Suppressor macrophage treated with lipopolysaccharide for 4 hours (primary cell): ENCODE measurements around the gene CTNNA3.
"Not testable (repeated sequence)": the region's sequence is repeated elsewhere in the genome, so short reads cannot be mapped to it uniquely, and the experiment has no call there.

Experiments used
- DNase-seq: peaks from one replicate; pipeline ENCODE4 v3.0.0-alpha.2; 2020

CTNNA3 gene

GRCh38 chr10:67230680-67231500, 465.1 kb downstream of the CTNNA3 start:
- DNase-seq: not testable (repeated sequence)

DNA sequence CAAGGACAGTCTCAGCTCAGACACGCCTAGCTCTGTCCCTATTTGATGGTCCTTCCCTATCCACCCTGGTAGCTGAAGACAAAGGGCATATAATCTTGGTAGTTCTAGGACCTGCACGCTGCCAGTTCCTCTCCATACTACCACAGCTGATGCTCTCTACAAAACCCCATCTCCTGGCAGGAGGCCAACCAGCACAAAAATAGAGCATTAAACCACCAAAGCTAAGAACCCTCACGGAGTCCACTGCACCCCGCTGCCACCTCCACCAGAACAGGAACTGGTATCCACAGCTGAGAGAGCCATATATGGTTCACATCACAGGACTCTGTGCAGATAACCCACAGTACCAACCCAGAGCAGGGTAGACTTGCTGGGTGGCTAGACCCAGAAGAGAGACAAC, 470.8 kb downstream of the CTNNA3 start:
- no peak for DNase-seq

DNA sequence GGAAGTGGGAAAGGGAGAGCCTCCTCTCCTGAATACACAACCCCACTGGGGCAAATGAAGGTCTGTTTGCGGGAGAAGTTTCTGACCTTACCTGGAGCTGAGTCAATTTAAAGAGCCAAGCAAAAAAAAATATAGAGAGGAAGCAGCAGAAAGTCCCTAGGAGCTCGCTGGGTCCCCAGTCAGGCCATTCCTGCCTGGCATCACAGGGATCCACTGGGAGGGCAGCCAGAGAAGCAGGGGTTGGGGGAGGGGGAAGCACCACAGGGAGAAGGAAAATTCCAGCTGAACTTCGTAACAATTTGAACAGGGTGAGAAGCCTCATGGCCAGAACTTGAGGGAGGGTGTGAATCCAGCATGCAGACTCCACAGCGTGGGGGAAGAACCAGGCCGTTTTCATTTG, 471.4 kb downstream of the CTNNA3 start:
- no peak for DNase-seq

GRCh38 chr10:67222934-67223333, 473.1 kb downstream of the CTNNA3 start:
- no peak for DNase-seq

DNA sequence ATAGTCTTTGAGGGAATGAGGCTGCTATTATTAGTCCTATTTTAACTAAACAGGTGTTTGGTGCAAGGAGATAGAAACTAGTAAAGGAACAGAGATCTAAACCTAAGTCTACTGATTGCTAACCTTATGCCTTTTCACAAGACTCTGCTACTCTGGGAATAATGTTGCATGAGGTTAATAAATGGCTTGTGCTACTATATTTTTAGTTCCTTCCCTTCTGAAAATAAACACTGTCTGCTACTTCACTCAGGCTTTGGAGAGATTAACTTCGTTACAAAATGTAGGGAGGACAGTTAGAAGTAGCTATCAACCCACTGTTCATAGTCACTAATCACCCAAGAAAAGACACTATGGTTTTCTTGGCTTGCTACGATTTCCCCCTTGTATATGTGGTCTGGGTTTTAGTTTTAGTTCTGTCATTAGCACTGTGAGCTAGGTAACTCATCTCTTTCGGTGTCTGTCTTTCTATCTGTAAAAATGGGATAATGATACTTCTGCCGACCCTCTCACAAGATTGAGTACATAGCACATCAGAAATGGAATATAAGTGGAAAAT, 474.0 kb downstream of the CTNNA3 start:
- no peak for DNase-seq

DNA sequence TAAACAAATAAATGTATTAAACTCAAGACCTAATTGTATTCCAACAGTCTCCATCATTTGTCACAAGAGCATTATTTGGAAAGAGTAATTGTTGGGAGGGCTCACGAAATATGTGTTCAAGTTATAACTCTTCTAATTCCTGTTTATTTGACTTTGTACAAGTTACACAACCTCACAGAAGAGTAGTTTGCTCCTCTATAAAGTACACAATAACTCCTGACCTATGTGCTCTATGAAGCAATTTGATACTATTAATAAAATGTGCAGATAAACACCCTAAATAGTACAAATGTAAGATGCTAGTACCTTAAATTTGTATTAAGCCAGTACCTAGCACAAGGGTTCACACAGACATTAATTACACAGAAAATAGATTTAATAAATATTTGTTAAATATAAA, 484.3 kb downstream of the CTNNA3 start:
- no peak for DNase-seq

- not testable (repeated sequence) for DNase-seq
Measured at GRCh38 chr10:67207923-67208322, 488.1 kb downstream of the CTNNA3 start.

- no peak for DNase-seq
Measured at GRCh38 chr10:67200913-67201564, 495.0 kb downstream of the CTNNA3 start.

- DNase-seq: no peak
Measured at GRCh38 chr10:67175354-67175753, 520.6 kb downstream of the CTNNA3 start.

DNA sequence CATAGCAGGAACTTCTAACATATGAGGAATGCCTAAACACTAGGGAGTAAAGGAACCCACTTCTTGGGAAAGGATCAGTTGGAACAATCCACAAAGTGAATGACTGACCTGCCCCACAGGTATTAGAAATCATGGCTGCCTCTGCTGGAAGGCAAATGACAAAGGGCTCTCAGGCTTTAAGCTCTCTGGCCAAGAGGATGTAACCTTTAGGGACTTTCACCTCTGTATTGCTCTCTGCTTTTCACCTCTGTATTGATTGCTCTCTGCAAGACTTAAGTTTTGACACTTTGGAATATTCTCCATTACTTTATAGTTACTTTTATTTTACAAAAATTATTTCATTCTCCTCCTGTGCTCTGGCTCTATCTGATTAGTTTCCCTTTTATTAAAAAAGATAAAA, 522.2 kb downstream of the CTNNA3 start:
- no peak for DNase-seq

DNA sequence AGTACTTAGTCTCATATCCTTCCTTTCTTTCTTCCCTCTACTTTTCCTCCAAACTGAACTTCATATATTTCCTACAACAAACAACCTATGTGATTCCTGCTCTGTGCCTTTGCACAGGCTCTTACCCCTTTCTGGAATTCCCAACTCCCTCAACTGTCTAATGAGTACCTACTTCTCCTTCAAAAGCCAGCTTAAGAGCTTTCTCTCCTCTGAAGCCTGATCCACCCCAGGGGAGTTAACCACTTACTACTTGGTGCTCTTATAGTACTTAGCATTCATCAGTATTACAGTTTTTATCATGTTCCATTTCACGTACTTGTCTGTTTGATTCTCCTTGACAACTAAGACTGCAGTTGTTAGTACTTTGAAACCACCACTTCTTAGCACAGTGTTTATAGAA, 524.0 kb downstream of the CTNNA3 start:
- DNase-seq: no peak

DNA sequence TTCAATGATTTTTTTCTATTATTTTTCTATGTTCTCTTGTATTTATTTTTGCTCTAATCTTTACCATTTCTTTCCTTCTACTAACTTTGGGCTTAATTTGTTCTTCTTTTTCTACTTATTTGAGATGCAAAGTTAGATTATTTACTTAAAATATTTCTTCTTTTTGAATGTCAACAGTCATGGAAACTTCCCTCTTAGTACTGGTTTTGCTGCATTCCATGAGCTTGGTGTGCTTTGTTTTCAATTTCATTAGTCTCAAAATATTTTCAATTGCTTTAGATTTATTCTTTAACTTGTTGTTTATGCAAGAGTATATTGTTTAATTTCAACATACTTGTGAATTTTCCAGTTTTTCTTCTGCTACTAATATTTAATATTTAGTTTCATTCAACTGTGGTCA, 539.8 kb downstream of the CTNNA3 start:
- no peak for DNase-seq

DNA sequence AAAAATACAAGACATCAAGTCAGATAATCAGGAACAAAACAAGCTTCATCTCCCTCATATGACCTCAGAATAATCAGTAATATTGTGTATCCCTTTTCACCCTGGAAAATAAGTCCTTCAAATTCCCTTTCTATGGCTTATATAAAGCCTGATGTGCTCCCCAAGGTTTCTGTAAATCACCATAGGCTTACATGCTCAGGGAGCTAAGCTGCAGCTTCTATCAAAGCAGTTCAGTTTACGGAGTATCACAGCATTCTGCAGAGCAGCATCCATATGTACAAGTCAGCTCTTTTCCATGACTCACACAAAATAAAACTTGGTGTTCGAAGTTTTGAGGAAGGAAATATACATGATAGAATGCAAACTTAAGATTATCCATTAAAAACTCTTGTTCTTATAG, 544.5 kb downstream of the CTNNA3 start:
- DNase-seq: no peak

DNA sequence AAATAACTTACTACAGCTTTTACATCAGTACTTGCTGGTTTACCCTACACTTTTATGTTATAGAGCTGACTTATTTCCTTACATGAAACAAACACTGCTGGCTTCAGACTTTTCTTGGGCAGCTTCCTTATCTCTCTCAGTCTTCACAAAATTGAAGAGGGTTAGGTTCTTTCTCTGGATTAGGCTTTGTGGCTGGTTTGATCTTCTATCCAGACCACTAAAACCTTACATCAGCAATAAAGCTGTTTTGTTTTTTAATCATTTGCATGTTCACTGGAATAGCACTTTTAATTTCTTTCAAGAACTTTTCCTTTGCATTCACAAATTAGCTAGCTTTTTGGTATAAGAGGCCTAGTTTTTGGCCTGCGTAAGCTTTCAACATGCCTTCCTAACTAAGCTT, 551.5 kb downstream of the CTNNA3 start:
- DNase-seq: no peak

GRCh38 chr10:67141300-67141699, 554.7 kb downstream of the CTNNA3 start:
- DNase-seq: no peak

DNA sequence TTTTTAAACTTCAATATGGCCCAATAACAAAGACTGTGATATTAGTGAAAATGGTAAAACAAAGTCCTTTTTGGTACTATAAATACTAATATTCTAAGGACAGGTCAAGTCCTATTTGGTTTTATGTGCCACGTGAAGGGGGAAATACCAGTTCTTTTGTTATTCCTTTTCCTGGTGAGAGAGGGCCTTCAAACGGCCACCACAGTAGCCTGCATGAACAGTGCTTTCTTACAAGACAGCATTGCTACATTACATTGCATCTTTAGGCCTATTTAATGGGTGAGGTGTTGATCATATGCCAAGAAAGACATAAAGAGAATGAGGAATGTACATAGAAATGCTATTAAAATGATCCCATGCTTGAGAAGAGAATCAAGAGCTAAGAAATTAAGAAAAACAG, 555.4 kb downstream of the CTNNA3 start:
- DNase-seq: no peak

- no peak for DNase-seq
Measured at GRCh38 chr10:67127441-67127840, 568.6 kb downstream of the CTNNA3 start.

GRCh38 chr10:67119651-67120050, 576.3 kb downstream of the CTNNA3 start:
- DNase-seq: no peak

DNA sequence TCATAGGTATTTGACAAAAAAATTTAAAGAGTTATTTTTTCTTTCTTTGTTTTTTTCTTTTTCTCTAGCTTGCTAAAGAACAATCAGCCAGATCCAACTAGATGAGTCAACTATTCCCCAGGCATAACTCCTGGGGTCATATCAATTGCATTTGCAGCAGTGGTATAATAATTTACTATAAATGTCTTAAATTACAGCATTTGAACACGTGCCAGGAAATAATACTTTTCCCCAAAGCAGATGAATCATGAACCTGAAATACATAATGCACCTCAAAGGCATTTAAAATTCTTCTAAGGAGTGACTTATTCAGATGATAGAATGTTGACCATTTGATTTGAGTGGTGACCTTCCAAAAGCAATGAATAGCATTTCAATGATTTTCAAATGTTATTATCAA, 580.0 kb downstream of the CTNNA3 start:
- no peak for DNase-seq

DNA sequence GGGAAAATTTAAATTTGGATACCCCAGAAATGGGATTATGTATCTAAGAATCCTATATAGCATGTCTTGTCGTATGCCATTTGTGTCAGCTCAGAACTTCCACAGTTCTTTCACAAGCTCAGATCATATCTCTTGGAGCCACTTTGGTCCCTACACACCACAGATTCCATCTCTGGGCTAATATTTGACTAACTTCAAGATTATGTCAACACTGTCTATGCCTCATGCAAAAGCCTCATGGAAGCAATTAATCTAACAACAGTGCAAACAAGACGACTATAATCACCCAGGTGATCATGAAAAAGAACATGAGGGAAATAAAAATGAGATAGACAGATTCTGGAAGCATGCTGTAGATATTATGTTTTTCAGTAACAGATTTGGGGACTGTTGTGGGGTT, 581.0 kb downstream of the CTNNA3 start:
- no peak for DNase-seq

DNA sequence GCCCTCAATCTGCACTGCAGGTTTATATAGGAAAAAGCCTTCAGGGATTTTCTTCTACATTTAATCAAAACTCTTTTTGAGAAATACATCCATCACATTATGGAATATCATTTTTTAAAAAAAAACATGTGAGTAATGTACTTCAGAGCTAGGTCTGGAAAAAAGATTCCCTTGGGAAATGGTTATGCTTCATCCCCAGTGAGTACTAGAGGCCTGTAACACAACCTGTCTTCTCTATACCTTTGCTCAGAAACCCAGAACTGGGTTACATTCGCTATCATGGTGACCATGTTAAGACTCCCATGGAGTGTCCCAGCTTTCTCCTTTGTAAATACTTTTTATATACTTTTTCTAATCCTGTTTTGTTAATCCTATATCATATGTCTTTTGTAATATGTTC, 583.2 kb downstream of the CTNNA3 start:
- DNase-seq: no peak

GRCh38 chr10:67110286-67110685, 585.7 kb downstream of the CTNNA3 start:
- DNase-seq: no peak

DNA sequence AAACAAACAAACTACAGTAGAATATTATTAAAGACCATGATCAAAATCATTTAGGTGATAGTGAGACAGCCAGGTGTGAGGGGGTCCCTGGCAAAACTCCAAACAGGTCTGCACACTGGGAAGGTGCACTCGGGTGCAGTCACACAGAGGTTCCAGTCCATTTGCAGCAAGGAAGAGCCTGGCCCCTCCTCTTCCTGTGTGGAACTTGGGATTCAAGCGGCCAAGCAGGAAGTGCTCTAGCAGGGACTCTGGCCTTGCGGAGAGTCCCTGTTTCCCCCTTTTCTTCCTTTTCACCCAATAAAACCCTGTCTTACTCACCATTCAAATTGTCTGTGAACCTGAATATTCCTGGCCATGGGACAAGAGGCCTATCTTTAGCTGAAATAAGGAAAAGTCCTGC, 588.3 kb downstream of the CTNNA3 start:
- DNase-seq: no peak

DNA sequence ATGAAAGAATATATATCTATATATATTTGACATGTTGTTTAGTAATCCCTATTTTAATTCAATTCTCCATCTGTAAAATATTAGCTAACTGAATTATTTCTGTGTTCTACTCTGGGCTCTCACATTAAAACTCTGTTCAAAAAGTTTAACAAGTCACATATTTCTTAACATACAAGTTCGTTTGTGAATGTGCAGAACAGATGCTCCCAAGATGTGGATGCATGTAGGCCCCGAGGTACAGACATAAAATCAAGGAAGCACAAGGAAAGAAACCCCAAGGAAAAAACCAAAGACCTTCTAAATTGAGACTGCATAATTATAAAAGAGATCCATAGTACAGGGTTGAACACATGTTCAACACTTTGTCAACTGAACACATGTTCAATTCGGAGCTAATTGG, 595.0 kb downstream of the CTNNA3 start:
- DNase-seq: no peak
